DLD1 (cell line): ENCODE results near the gene ZNF853.
"Not testable (repeated sequence)": the region's sequence is repeated elsewhere in the genome, so short reads cannot be mapped to it uniquely, and the experiment has no call there.

ENCODE experiments used
- in situ Hi-C: cut with HindIII; loops from 2 replicates; pipeline ENCODE4 v1.10.0; 2017; ENCODE audit warnings: low sequenced_read_pairs

Gene ZNF853

GRCh38 chr7:6634971-6635370 lies 19.6 kb downstream of the ZNF853 start:
- in situ Hi-C loops = not testable (repeated sequence)

- in situ Hi-C loops = no loop called here
Observed at GRCh38 chr7:6636741-6637543, 21.5 kb downstream of the ZNF853 start, which contains the start of gene ZNF316. ZNF316 (plus strand) TSS chr7:6637318; CDS start chr7:6642410, 5,092 bp downstream.

GRCh38 chr7:6637544-6638229 lies 22.3 kb downstream of the ZNF853 start:
- in situ Hi-C loops = no loop called here

GRCh38 chr7:6639032-6639431 lies 23.6 kb downstream of the ZNF853 start:
- in situ Hi-C loops = no loop called here

GRCh38 chr7:6639627-6640026 lies 24.2 kb downstream of the ZNF853 start:
- in situ Hi-C loops = no loop called here

GRCh38 chr7:6640246-6640721 lies 24.9 kb downstream of the ZNF853 start:
- in situ Hi-C loops = no loop called here

GRCh38 chr7:6641305-6642035 lies 26.1 kb downstream of the ZNF853 start:
- in situ Hi-C loops = no loop called here

GRCh38 chr7:6642239-6642839 lies 26.9 kb downstream of the ZNF853 start:
- in situ Hi-C loops = no loop called here

GRCh38 chr7:6642861-6643640 lies 27.6 kb downstream of the ZNF853 start:
- in situ Hi-C loops = no loop called here

- in situ Hi-C loops = no loop called here
Observed at GRCh38 chr7:6643915-6644625, 28.7 kb downstream of the ZNF853 start.

GRCh38 chr7:6644728-6645127 lies 29.3 kb downstream of the ZNF853 start:
- in situ Hi-C loops = no loop called here

GRCh38 chr7:6646465-6646864 lies 31.1 kb downstream of the ZNF853 start:
- in situ Hi-C loops = no loop called here

- in situ Hi-C loops = no loop called here
Observed at GRCh38 chr7:6647080-6647479, 31.7 kb downstream of the ZNF853 start.

GRCh38 chr7:6647541-6647940 lies 32.1 kb downstream of the ZNF853 start:
- in situ Hi-C loops = no loop called here

- in situ Hi-C loops = no loop called here
Observed at GRCh38 chr7:6648066-6648814, 32.8 kb downstream of the ZNF853 start.

GRCh38 chr7:6648815-6649104 lies 33.4 kb downstream of the ZNF853 start:
- in situ Hi-C loops = no loop called here

- in situ Hi-C loops = no loop called here
Observed at GRCh38 chr7:6649241-6649961, 34.0 kb downstream of the ZNF853 start.

GRCh38 chr7:6650086-6650485 lies 34.7 kb downstream of the ZNF853 start:
- in situ Hi-C loops = no loop called here
